K562 (cell line): ENCODE results near the gene EBI3. TPM values are rescaled to one million over a fixed set of nuclear protein-coding genes. Genes with fewer than 3 reads are reported as not detected.

Experiments
- ELF2 ChIP-seq: fragments of 250-450 bp; sonication (Bioruptor Pico); IDR thresholded peaks from 2 replicates; pipeline ENCODE4 v1.5.0; 2021; ENCODE audit warnings: mild to moderate bottlenecking
- ELK3 ChIP-seq: fragments of 450-650 bp; formaldehyde crosslinking; IDR thresholded peaks from 2 replicates; pipeline ENCODE4 v1.4.0; 2020; ENCODE audit warnings: mild to moderate bottlenecking
- ERF ChIP-seq: fragments of 450-650 bp; formaldehyde crosslinking; IDR thresholded peaks from 2 replicates; pipeline ENCODE4 v1.4.0; 2020; ENCODE audit warnings: mild to moderate bottlenecking, mixed read lengths
- EWSR1 ChIP-seq: fragments of 450-650 bp; IDR thresholded peaks from 2 replicates; pipeline ENCODE4 v1.6.1; 2018; ENCODE audit warnings: borderline replicate concordance, mild to moderate bottlenecking, low read depth, moderate library complexity; ENCODE audit not compliant: partially characterized antibody
- EZH2 ChIP-seq: IDR thresholded peaks from 2 replicates; pipeline ENCODE4 v1.6.1; 2012; ENCODE audit warnings: low read depth, mild to moderate bottlenecking, inconsistent platforms, low read length, borderline replicate concordance
- FOXK2 ChIP-seq, 2 experiments: fragments of 450-650 bp; IDR thresholded peaks in 1 of 2; conservative IDR thresholded peaks in 1 of 2; 2 replicates each; pipeline ENCODE4 v1.6.1; 2016; ENCODE audit warnings: low read depth in 2 of 2, mild to moderate bottlenecking in 1 of 2
- GTF2B ChIP-seq: IDR thresholded peaks from 2 replicates; pipeline ENCODE4 v1.6.1; 2011; ENCODE audit not compliant: insufficient read length; ENCODE audit errors: extremely low read depth
- HDAC3 ChIP-seq: fragments of 450-650 bp; IDR thresholded peaks from 2 replicates; pipeline ENCODE4 v1.6.1; 2018; ENCODE audit warnings: borderline replicate concordance, mild to moderate bottlenecking, moderate library complexity; ENCODE audit not compliant: partially characterized antibody
- ILK ChIP-seq: fragments of 450-650 bp; IDR thresholded peaks from 2 replicates; pipeline ENCODE4 v1.6.1; 2016; ENCODE audit warnings: missing genetic modification characterization, low read depth, mild to moderate bottlenecking, missing compliant biosample characterization, moderate library complexity, borderline replicate concordance
- KAT7 ChIP-seq: sonication (generic); formaldehyde crosslinking; IDR thresholded peaks from 2 replicates; pipeline ENCODE4 v1.8.0; 2022; ENCODE audit warnings: missing genetic modification reagents, mild to moderate bottlenecking, borderline replicate concordance
- KLF13 ChIP-seq: fragments of 450-650 bp; IDR thresholded peaks from 2 replicates; pipeline ENCODE4 v1.6.1; 2016; ENCODE audit warnings: missing genetic modification characterization, low read depth, mild to moderate bottlenecking, missing compliant biosample characterization, moderate library complexity, borderline replicate concordance
- MCM5 ChIP-seq: fragments of 450-650 bp; IDR thresholded peaks from 2 replicates; pipeline ENCODE4 v1.6.1; 2016; ENCODE audit warnings: low read depth
- MTA3 ChIP-seq: fragments of 450-650 bp; formaldehyde crosslinking; IDR thresholded peaks from 2 replicates; pipeline ENCODE4 v1.6.1; 2017; ENCODE audit warnings: mild to moderate bottlenecking, borderline replicate concordance
- NFE2L1 ChIP-seq: fragments of 450-650 bp; IDR thresholded peaks from 2 replicates; pipeline ENCODE4 v1.6.1; 2016; ENCODE audit warnings: missing genetic modification characterization, low read depth, mild to moderate bottlenecking, missing compliant biosample characterization, moderate library complexity, borderline replicate concordance
- SAFB2 ChIP-seq: fragments of 200-400 bp; formaldehyde crosslinking; IDR thresholded peaks from 2 replicates; pipeline ENCODE4 v1.6.1; 2018; ENCODE audit warnings: borderline replicate concordance, low read length, low read depth, moderate library complexity; ENCODE audit not compliant: severe bottlenecking
- SRF ChIP-seq, 2 experiments: fragments of 250-450, 450-650 bp in 1 of 2; sonication (Bioruptor Pico) in 1 of 2; sonication (generic) in 1 of 2; formaldehyde crosslinking; IDR thresholded peaks; 2 replicates each; pipeline versions ENCODE4 v1.5.0 to v1.5.1; 2020 to 2022; ENCODE audit warnings: mild to moderate bottlenecking in 1 of 2, missing genetic modification reagents in 1 of 2
- SRSF1 ChIP-seq: fragments of 200-400 bp; formaldehyde crosslinking; IDR thresholded peaks from 2 replicates; pipeline ENCODE4 v1.6.1; 2017; ENCODE audit warnings: mild to moderate bottlenecking, low read depth, low read length, moderate library complexity
- TCF3 ChIP-seq: sonication (generic); formaldehyde crosslinking; IDR thresholded peaks from 2 replicates; pipeline ENCODE4 v1.4.0; 2020; ENCODE audit warnings: mild to moderate bottlenecking, missing genetic modification reagents
- TCFL5 ChIP-seq: fragments of 250-450 bp; sonication (Bioruptor Pico); conservative IDR thresholded peaks from 2 replicates; pipeline ENCODE4 v1.6.1; 2021; ENCODE audit warnings: mild to moderate bottlenecking, moderate library complexity, matching md5 sums
- TEAD2 ChIP-seq: fragments of 450-650 bp; IDR thresholded peaks from 2 replicates; pipeline ENCODE4 v1.6.1; 2016; ENCODE audit warnings: missing genetic modification characterization, control low read depth, missing compliant biosample characterization
- XRCC4 ChIP-seq: IDR thresholded peaks from one replicate; pipeline ENCODE4 v1.6.1; 2011; ENCODE audit not compliant: insufficient read depth, insufficient read length; ENCODE audit errors: extremely low read depth
- ZBED1 ChIP-seq: IDR thresholded peaks from 2 replicates; pipeline ENCODE4 v1.6.1; 2014
- ZBTB2 ChIP-seq: fragments of 450-650 bp; IDR thresholded peaks from 2 replicates; pipeline ENCODE4 v1.6.1; 2016; ENCODE audit warnings: antibody characterized with exemption
- ZBTB26 ChIP-seq: fragments of 450-650 bp; formaldehyde crosslinking; IDR thresholded peaks from 2 replicates; pipeline ENCODE4 v1.4.0; 2022; ENCODE audit warnings: missing genetic modification characterization
- ZKSCAN8 ChIP-seq: fragments of 200-800 bp; sonication (Bioruptor generic); IDR thresholded peaks from 2 replicates; pipeline ENCODE4 v1.6.1; 2016; ENCODE audit warnings: missing genetic modification characterization, missing compliant biosample characterization
- ZNF146 ChIP-seq: IDR thresholded peaks from one replicate; pipeline ENCODE4 v1.6.1; 2018; ENCODE audit warnings: missing compliant biosample characterization; ENCODE audit not compliant: unreplicated experiment
- polyA plus RNA-seq, 8 experiments: library from polyadenylated mRNA; depleted of rRNA in 4 of 8; stranded (reverse) in 5 of 8; unstranded in 3 of 8; fragments of >200 nt; fragmentation: Nextera tagmentation in 2 of 8; fragmentation: Illumina TruSeq in 1 of 8; extraction: Ambion mirVana in 2 of 8; extraction: Trizol in 1 of 8; gene quantifications; 2 replicates each; pipeline versions ENCODE4 v1.2.1 to v1.2.3, GENCODE V29; 2011 to 2014; ENCODE audit warnings: inconsistent platforms in 1 of 8, missing spikeins in 1 of 8
- total RNA-seq, 7 experiments: library from RNA; depleted of rRNA in 6 of 7; stranded (reverse); fragments of >200 nt in 6 of 7; fragmentation: Illumina TruSeq in 2 of 7; extraction: Trizol in 2 of 7; gene quantifications; 2 replicates each; pipeline versions ENCODE4 v1.2.1 to v1.2.3, GENCODE V29; 2011 to 2021; ENCODE audit warnings: low replicate concordance in 1 of 7

EBI3 gene
- total and polyA plus RNA-seq, 9 of the 15 experiments (the other 6 are each of a cell fraction or from before 2014, with no cell fraction given), result 0.08 to 0.35 (median 0.22) TPM; not detected in 6

- TF ChIP-seq KAT7 (no peak), ILK (tag) (no peak), ZNF146 (CRISPR knock-in tag) (no peak), SAFB2 (no peak), ZBTB26 (CRISPR knock-in tag) (no peak), ELF2 (CRISPR knock-in tag) (no peak), HDAC3 (no peak), EWSR1 (no peak), ZBED1 (no peak), ERF (CRISPR knock-in tag) (no peak), TCF3 (CRISPR knock-in tag) (no peak), ZKSCAN8 (CRISPR knock-in tag) (no peak), NFE2L1 (tag) (no peak), TCFL5 (CRISPR knock-in tag) (no peak), ZBTB2 (peak; percentile 37; the same call in 1 of the 2 replicates), GTF2B (no peak), FOXK2 (conservative IDR thresholded peaks at IDR 0.05 in 1 of 2, IDR thresholded peaks at IDR 0.05 in 1 of 2; ENCODE audit: low read depth in 2 of 2) (no peak), XRCC4 (no peak), SRSF1 (no peak), MCM5 (no peak), KLF13 (tag) (no peak), TEAD2 (tag) (no peak), SRF (CRISPR knock-in tag; IDR thresholded peaks at IDR 0.05) (no peak), MTA3 (no peak), ELK3 (no peak), EZH2 (no peak)
Measured at GRCh38 chr19:4233282-4233853, 4.0 kb downstream of the EBI3 start (continued).
